ENCODE results near the gene DYNC2H1.
A peak's percentile ranks its signal among the peaks of the same experiment; 100 is the strongest.

The DYNC2H1 gene

DNA sequence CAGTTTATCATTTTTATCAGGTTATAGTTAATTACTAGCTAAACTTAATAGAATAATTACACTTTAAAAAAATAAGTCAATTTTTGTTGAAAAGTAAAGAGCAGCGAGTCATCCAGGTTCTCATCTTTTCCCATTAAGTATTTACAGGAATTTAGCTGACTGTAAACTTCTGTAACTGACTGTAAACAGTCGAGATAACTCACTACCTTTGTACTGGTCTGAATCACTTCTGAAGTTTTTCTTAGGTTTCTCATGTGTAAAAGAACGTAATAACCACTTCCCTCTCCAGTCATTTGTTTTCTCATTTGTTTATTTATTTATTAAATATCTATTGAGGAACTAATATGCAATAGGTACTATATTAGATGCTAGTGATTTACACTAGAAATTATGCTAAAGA, 270.8 kb downstream of the DYNC2H1 start:
- DNase-seq = no peak

DNA sequence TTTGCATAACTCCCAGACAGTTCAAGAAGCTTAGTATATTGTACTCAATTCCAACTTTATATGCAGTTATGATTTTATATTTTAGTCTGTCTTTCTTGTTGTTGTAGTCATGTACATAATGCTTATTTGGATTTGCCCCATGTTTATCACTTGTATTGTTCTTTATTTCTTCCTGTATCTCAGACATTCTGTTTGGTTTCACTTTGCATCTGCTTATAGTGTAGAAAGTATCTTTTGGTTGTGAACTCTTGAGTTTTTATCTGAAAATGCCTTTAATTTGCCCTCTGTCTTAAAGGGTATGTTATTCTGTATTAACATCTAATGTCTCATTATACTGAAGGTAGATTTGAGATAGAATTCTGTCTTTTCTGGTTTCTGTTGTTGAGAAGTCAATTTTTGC, 275.4 kb downstream of the DYNC2H1 start:
- no peak for DNase-seq

DNA sequence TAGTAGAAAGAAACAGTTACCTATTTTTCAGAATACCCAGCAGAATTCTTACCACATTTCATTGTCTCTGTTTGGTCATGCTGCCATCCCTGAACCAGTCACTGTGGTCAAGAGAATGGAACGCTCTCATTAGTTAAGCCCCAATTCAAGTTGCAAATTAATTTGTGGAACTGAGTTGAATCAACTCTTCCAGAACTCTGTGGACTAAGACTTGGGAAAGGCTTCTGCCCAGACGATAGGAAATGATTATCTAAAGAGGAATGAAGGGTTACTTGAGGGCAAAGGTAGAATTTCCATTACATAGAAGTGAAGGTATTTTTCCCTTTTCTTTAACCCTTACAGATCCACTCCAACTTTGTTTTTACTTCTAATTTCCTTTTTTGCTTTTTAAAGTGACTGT, 286.4 kb downstream of the DYNC2H1 start:
- no peak for DNase-seq

DNA sequence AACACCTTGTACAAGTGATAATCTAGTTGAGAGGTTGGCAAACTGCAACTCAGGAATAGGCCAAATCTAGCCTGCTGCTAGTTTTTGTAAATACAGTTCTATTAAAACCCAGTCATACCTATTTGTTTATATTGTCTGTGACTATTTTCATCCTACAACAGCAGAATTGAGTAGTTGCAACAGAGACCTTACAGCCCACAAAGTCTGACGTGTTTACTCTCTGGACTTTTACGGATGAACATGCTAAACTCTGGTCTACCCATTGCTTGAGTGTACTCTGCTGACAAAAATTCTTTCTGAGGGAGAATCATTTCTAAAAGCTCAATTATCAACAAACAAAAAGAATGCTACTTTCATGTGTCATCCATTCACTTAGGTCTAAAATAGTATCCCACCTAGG, 287.0 kb downstream of the DYNC2H1 start:
- DNase-seq = no peak

DNA sequence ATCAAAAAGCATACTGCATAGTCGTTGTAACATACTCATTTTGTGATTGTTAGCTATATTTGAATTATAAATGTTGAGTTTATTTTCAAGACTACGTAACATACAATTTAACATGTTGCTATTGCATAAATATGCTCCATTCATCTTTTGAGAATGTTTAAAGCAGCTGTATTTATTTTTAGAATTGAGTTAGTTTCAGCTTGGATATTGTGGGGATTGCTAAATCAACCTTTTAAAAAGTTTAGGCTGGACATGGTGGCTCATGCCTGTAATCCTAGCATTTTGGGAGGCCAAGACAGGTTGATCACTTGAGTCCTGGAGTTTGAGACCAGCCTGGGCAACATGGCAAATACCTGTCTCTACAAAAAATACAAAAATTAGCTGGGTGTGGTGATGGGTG, 288.1 kb downstream of the DYNC2H1 start:
- no peak for DNase-seq

DNA sequence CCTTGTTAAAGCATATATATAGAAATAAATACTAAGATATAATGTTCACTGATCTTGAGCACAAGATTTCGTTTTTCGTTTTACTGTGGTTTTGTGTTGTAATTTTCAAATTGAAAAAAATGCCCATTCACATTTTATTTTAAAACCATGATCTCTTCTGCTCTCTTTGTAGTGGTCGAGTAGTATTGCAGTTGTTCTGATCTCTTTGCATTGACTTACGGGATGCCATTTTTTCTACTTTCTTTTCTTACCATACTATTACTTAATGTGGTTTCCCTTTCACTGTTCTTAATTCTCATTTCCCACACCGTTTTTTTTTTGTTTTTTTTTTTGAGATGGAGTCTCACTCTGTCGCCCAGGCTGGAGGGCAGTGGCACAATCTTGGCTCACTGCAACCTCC, 289.6 kb downstream of the DYNC2H1 start:
- DNase-seq = no peak

DNA sequence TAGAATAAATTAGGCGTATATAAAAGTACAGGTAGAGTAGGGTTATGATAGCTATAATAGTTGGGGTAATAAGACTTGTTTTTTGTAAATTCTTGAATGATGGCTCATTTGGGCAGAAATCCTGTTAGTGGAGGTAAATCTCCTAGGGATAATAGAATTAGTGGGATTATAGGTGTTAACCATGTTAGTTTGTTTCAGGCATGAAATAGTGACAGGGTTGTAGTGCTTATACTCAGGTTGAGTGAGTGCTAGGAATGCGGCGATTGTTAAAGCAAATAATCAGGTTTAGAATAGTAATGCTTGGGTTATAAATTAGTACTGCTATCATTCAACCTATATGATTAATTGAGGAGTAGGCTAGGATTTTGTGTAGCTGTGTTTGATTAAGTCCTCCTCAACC, 297.1 kb downstream of the DYNC2H1 start:
- DNase-seq = no peak

DNA sequence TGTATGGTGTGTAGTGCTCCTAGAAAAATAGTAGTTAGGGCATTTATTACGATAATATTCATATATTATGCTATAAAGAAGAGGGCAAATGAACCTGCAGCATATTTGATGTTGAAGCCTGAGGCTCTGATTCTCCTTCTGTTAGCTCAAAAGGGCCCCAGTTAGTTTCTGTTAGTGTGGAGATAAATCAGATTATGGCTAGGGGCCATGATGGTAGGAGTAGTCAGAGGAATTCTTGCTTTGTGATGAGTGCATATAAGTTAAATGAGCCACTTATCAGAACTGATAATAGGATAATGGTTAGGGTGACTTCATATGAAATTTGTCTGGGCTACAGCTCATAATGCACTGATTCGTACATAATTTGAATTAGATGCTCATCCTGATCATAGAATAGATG, 298.4 kb downstream of the DYNC2H1 start:
- no peak for DNase-seq

DNA sequence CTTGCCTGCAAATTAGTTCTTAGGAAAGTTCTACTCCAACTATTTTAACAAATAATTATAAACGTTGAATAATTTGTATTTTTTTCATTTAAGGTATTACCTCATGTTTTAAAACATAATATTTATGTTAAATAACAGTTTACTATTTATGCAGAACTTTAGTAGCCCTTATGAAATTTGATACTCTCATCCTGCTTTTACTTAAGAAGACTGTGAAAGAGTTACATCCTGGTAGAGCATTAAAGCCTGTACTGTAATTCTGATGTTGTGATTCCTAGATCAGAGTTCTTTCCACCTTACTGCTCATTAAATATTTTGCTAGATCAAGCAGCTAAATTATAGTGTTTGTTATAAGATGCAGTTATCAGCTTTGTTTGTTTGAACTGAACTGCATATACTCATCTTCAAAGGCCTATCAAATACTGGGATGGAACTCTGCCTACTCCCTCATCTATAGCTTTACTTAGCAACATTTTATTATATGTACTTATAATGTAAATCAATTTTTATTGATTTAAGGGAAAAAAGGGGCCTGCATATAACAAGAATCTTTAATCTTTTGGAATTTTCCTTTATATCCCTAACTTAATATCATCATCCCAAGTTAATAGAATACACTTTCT, 304.2 kb downstream of the DYNC2H1 start:
- DNase-seq = no peak

DNA sequence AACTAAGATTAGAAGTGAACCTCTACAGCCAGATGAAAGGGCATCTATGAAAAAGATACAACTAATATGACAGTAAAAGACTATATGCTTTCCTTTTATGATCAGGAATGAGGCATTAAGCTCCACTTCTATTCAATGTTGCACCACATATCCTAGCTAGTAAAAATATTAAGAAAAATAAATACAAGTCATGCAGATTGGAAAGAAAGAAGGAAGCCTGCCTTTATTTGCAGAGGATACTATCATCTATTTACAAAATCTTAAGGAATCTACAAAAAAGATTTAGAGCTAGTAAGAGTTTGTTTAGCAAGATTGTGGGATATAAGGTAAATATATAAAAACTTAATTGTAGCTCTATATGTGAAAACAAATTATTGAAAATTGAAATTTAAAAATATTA, 308.8 kb downstream of the DYNC2H1 start:
- no peak for DNase-seq

DNA sequence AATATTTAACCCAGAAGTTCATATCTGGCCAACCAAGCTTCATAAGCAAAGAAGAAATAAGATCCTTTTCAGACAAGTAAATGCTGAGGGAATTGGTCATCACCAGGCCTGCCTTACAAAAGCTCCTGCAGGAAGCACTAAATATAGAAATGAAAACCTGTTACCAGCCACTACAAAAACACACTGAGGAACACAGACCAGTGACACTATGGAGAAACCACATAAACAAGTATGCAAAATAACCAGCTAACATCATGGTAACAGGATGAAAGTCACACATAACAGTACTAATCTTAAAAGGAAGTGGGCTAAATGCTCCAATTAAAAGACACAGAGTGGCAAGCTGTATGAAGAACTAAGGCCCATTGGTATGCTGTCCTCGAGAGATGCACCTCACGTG, 311.4 kb downstream of the DYNC2H1 start:
- DNase-seq = no peak

DNA sequence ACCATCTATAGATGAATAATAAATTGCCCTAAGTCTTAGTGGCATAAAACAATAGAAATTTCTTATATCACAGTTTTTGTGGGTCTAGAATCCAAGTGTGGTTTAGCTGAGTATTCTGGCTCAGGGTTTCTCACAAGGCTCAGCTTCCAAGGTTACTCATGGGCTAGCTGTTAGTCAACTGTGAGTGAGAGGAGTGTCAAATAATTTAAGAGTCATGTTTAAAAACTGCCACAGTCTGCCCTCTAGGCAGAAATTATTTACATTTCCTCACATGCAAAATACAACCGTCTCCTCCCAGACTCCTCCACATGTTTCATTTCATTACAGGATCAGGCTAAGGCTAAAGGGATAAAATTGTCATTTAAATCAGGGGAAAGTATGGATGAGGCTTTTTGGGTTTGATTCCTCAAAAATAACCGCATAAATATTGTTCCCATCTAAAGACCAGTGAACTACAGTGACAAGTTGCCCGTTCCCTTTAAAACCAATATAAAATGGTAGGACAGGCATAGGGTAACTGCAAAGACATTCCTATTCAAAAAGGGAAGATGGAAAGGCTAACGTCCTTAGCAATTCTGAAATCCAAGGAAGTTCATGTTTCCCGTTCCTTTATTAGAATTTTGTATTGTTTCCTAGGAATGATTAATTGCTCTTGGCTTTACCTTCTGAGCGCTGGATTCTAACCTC, 324.3 kb downstream of the DYNC2H1 start:
- no peak for DNase-seq

DNA sequence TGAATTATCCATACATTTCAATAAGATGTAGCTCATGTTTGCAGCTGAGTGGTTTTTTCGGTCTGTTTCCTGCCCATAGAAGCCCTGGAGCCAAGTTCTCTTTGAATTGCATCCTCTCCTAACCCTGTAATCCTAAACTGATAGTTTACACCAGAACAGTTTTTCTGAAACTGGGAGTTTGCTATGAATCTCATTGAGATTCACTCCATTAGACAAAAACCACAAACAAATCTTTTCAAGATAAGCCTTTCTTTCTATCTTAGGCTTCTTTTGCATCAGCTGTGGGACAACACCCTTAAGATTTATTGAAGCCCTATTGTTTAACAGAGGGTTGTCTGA, 324.8 kb downstream of the DYNC2H1 start:
- DNase-seq = no peak

DNA sequence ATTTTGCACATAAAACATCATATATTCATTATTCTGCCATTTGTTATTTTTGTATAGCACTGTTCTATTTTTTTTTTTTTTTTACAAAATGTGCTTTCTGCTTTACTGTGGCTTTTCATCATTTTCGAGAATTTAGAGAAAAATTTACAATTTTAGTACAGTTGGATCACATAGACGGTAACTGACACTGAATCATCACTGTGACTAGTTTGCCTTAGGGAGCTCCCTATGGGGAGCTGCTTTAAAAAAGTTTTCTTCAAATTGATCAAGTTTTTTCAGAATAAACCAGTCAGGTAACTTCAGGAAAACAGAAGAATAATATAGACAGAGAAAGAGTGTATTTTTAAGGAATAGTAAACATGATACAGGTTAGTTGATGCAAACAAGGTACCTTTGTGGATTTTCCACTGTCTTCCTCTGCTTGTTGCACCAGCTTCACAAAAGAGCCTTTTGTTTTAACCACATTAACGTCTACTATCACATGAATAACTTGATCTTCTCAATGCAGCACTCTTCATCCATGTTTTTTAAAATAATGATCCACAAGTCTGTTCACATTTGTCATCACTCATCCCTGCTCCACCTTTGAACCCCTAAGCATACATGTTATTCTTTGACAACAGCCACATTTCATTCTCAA, 327.0 kb downstream of the DYNC2H1 start:
- DNase-seq = no peak

DNA sequence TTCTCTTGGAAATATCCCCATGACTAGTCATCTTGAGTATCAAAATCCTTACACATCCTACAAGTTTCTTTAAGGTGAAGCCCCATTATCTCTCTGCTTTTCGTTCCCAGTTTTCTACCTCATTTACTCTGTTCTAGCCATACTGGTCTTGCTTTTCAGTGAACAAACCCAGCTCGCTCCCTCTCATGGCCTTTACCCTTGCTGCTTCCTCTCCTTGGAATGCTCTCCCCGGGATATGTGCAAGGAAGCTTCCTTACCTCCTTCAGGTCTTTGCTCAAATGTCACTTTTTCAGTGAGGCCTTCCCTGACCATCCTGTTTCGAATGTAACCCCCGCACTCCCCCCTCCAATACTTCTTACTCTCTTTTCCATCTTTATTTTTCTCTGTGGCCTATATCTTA, 331.8 kb downstream of the DYNC2H1 start:
- no peak for DNase-seq

DNA sequence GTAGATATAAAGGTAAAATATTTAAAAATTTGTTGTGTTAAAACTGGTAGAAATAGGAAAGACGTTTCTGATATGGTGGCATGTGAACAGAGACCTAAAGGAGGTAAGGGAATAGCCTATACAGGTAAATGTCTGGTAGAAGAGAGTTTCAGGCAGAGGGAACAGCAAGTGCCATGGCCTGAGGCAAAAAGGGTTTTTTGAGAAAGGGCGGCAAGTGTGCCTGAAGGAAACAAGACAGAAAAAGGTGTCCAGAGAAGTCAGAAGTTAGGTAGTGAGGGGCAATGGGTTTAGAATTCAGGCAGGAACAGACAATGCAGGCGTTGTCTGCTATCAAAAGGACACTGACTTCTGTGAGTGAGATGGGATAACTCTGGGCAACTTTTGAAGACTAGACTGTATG, 339.7 kb downstream of the DYNC2H1 start:
- DNase-seq = no peak

DNA sequence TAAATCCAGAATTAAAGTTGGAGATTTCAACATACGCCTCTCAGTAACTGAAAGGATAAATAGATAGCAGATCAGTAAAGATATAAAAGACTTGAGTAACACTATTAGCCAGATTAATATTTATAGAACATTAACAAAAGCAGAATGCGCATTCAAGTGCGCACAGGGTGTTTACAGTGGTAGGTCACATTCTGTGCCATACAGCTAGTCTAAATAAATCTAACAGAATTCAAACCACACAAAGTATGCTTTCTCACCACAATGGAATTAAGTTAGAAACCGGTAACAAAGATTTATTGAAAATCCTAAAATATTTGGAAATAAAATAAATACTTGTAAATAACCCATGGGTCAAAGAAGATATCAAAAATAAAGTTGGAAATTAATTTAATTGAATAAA, 341.0 kb downstream of the DYNC2H1 start:
- no peak for DNase-seq

DNA sequence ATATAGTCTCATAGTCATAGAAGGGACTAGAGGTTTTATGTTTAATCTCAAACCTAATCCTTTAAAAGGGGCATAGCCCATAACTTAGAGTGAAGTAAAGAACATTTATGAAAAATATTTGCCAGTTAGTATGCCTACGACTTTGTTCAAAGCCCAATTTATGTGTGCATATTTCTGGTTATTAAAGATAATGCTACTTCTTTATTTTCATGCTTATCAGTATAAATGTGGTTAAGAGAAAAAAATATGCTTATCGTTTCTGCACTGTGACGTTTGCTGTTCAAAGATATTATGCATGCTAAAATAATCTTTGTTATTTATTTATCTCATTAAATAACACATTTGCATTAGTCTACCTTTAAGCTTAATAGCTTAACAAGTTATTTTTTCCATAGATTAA, 343.9 kb downstream of the DYNC2H1 start:
- DNase-seq = peak; percentile 80

DNA sequence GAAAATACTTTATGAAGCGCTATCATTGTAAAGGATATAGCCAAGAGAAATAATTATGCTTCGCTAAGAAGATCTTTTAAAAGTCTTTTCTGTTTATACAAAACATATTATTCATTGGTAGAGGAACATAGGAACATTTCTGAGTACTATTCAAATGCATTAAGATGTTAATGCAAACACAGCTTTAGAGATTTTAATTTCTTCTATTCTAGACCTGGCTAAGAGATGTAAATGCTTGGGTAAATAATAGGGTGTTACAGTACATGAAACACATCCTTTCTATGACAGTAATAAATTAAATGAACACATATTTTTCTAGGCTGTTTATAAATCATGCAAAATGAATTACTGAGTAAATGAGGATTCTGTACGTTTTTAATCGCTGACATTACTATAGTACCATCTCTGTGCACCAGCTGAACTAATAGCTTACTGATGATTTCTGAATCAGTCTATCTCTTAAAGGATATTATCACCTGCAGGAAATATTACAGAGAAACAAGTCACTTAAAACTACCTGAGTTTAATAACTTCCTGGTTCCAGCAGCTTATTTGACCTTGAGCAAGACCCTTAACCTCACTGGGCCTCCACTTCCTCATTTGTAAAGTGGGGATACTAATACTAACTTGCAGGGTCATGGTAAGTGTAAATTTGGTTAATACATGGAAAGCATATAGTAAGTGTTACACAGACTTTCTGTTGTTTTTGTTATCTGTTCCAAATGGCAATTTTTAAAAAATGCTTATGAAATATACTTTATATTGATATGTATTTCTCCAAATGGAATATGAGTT, 344.9 kb downstream of the DYNC2H1 start:
- peak; percentile 52 for DNase-seq

DNA sequence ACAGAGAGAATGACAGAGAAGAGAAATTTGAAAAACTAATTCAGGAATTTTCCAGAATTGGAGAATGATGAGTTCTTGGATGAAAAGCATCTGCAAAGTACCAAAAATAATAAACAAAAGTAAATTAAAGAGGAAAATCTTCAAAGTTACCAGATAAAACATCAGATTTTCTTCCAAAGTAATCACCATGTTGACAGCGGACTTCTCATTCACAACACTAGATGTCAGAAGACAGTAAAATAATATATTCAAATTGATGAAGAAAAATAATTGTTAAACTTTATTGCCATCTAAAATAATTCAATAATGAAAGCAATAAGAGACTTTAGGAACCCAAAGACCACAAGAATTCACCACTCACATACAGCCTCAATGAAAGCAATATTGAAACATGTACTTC, 355.2 kb downstream of the DYNC2H1 start:
- DNase-seq = no peak

DNA sequence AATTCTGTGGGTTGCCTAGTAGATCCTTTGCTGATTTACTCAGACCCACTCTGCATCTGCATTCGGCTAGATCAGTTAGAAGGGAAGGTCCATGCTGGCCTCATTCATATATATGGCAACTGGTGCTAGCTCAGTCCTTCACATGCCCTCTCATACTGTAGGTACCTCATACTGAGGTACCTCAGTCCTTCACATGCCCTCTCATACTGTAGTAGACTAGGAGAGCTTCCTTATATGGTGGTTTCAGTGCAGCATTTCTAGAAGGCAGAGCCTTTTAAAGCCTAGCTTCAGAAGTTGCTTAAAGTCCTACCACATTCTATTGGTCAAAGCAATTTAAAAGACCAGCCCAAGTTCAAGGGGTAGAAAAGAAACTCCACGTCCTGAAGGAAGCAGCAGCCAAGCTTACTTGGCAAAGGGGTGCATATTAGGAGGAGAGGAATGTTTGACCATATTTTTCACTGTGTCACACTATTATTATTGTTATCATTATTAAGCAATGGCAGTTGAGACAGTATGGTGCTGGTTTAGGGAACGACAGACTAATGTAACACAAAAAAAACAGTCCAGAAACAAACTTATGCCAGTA, 356.4 kb downstream of the DYNC2H1 start:
- no peak for DNase-seq

DNA sequence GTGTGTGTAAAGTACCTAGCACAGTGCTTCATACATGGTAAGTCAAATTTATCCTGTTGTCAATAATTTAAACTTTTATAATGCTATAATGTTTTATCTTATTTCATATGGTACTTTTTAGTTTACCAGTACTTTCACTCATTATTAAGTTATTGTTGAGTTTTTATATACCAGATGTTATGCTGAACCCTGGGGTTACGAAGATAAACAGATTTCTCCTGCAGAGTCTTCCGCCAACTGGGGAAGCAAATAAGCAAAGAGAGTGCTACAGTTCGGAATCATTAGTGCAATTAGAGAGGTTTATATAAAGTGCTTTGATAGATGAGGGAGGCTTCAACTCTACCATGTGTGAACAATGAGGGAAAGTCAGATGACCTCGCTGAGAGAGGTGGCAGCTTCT, 362.3 kb downstream of the DYNC2H1 start:
- DNase-seq = no peak

DNA sequence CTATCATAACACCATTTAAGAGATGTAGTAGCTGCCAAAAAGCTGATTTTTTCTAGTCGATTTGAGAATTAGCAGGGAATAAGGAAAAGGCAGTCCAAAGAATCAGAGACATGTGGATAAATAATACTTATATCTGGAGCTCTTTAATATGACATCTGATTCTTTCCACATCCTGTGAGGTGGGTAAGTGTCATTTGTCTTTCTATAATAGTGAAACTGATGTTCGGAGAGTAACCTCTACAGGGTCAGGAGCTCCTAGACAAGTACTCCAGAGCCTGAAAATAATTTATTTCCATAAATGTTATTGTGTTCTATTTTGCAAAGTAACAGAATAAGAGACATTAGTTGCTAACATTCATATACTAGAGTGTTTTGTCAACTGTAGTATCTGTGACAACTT, 367.6 kb downstream of the DYNC2H1 start:
- DNase-seq = no peak

DNA sequence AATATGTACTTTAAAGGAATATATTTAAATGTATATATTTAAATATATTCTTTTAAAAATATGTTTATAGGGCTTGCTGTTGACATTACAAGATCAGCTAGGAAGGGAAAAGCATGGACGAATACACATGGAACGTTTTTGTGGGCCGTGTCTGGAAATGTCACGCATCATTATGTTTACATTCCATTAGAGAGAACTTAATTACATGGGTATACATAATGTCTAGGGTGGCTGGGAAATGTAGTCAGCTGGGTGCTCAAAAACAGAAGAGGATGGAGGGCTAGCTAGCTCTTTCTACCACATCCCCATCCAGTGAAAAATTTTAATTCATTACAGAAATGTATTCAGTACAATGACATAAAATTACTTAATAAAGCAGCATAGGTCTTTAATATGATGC, 371.2 kb downstream of the DYNC2H1 start:
- DNase-seq = no peak

All from hematopoietic multipotent progenitor cell treated with erythropoietin and hydrocortisone succinate and interleukin-3 and kit ligand, for 4 days (in vitro differentiated cells).